HG02588 (cell line): ENCODE data around the gene MAML1.
"Not testable (repeated sequence)": the region's sequence is repeated elsewhere in the genome, so short reads cannot be mapped to it uniquely, and the experiment has no call there.

Experiments used
- ATAC-seq: cut with Tn5 transposase; IDR thresholded peaks from one replicate; pipeline ENCODE4 v1.9.1; 2021; ENCODE audit warnings: mild to moderate bottlenecking, moderate library complexity; ENCODE audit not compliant: unreplicated experiment

MAML1 gene

DNA sequence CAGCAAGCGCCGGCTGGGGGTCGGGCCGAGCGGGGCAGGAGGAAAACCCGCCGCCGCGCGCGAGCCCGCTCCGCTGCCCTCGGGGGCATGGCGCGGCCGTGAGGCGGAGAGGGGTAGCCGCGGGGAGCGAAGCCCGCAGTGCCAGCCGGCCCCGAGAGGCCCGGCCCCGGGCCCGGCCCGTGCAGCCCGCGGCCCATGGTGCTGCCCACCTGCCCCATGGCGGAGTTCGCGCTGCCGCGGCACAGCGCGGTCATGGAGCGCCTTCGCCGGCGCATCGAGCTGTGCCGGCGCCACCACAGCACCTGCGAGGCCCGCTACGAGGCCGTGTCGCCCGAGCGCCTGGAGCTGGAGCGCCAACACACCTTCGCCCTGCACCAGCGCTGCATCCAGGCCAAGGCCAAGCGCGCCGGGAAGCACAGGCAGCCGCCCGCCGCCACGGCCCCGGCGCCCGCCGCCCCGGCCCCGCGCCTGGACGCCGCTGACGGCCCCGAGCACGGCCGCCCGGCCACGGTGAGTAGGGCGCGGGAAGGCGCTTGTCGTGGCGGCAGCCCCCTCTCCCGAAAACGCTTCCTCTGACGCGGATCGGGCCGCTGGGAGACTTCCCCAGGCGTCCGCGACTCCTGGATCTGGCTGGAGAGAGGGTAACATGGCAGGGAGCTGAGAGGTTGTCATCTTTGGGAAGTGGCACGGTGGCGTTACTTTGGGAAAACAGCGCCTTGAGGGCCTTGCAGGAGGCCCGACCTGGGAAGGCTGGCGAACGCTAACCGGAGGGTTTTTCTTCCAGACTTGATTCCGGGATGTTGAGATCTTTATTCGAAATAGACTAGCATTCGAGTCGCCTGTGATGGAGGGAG, 523 bp downstream of the MAML1 start:
- ATAC-seq, result peak; percentile 32

DNA sequence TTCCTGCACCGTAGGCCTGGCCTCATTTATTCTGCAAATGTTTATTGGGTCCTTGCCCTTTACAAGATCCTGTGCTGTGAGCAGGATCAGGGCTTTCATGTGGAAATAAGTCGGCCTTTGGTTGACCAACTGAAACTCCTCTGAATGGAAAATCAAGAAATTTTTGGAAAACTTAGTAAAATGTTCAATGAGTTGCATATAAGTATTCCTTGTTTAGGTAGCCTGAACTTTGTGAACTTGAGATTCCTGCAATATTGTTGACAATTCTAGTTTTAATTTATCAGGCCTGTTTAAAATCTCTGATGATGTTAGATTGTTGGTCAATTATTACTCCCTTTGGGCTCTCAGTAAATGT, 1.1 kb downstream of the MAML1 start:
- ATAC-seq, result no peak

DNA sequence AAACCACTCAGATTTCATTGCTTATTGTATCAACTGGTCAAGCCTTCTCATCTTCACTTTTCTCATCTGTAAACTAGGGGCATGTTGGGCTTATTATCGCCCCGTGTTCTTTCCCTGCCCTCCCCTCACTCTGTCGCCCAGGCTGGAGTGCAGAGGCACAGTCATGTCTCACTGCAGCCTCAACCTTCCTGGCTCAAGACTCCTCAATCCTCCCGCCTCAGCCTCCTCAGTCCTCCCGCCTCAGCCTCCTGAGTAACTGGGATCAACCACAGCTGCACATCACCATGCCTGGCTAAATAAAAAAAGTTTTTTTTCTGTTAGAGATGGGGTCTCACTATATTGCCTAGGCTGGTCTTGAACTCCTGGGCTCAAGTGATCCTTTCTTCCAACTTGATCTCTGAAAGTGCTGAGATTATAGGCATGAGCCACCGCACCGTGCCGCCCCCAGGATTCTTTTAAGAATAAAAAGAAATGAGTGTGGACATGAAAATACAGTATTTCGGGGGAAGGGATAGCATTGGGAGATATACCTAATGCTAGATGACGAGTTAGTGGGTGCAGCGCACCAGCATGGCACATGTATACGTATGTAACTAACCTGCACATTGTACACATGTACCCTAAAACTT, 2.0 kb downstream of the MAML1 start:
- ATAC-seq, result no peak

GRCh38 chr5:179738742-179739141, 6.1 kb downstream of the MAML1 start:
- no peak for ATAC-seq

GRCh38 chr5:179744106-179744505, 11.5 kb downstream of the MAML1 start:
- ATAC-seq, result not testable (repeated sequence)

- ATAC-seq, result no peak
Observed at GRCh38 chr5:179746872-179747271, 14.2 kb downstream of the MAML1 start.

GRCh38 chr5:179747811-179748210, 15.2 kb downstream of the MAML1 start:
- ATAC-seq, result no peak

DNA sequence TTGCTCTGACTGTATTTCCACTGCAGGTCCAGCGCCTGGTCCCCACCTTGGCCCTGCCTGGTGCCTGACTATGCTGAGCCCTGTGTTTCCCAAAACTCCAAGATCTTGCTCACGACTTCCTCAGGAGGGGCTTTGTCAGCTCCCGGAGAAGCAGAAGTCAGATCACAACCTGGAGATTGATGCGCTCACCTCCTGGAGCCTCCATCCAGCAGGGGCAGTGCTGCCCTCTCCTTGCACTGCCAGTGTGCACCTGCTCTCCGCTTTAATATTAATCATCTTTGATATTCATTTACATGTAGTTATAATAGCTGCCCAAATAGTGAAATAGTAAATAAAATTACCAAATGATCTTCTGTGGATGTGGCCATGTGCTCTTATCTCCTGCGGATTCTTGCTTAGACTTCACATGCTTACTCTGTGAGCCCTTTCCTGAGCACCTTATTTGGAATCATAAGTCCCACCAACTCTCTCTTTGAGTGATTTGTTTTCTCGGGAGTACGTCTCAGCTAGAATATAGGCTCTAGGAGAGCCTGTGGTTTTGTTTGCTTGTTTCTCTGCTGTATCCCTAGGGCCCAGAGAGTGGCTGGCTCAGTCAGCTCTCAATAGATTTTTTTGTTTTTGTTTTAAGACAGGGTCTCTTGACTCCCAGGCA, 17.4 kb downstream of the MAML1 start:
- ATAC-seq, result no peak

- ATAC-seq, result no peak
Observed at GRCh38 chr5:179753971-179754370, 21.3 kb downstream of the MAML1 start.

GRCh38 chr5:179755022-179755421, 22.4 kb downstream of the MAML1 start:
- ATAC-seq, result no peak

- no peak for ATAC-seq
Observed at GRCh38 chr5:179758955-179759354, 26.3 kb downstream of the MAML1 start.

- ATAC-seq, result no peak
Observed at GRCh38 chr5:179759581-179760551, 27.2 kb downstream of the MAML1 start.

- no peak for ATAC-seq
Observed at GRCh38 chr5:179762079-179762780, 29.6 kb downstream of the MAML1 start.

DNA sequence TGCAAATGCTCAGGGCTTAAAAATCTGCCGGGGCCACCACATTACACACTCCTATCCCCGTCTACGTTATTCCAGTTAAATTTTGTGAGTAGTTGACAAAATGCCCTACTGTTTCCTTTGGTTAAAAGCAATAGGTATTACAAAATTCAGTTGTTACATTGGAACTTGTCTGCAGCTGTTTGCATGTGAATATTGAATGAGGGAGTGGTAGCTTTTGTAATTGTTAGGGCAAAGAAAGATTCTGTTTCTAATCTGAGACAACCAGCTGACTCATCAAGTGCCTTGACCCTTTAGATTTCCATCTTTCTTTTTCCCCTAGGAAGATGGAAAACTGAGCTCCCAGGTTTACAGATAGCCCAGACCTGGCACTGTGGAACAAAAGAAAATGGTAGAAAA, 30.2 kb downstream of the MAML1 start:
- ATAC-seq, result no peak

DNA sequence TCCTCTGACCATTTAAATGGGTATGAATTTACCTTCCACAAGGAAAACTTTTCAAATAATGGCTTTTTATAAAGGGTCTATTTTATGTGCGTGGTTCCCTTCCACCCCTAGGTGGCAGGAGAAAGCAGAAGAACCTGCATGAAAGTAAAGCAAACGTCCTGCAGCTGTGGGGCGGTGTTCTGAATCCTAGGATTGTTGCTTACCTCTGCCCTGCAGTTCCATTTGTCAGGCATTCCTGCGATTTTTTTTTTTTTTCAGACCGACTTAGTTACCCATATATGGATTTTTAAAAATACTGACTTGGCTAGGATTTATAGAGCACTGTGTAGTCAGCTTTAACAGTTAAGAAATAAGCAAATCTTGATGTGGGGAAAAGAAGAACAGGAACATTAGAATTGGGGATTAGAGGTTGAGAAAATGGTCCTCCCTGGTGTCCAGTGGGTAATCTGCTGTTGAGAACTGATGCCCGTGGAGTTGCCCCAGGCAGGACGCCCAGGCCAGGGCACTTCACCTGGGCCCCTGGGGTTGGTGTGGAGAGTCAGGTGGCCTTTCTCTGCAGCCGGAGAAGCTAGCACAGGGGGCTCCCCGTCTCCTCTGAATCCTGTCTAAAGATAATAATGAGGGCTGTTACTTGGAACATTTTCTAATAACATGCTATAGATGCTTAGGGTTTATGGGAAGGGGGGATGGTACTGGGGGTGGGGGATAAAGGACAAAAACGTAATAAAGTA, 30.8 kb downstream of the MAML1 start:
- ATAC-seq, result no peak

- no peak for ATAC-seq
Observed at GRCh38 chr5:179764056-179764455, 31.4 kb downstream of the MAML1 start.

- no peak for ATAC-seq
Observed at GRCh38 chr5:179765400-179765799, 32.8 kb downstream of the MAML1 start.

GRCh38 chr5:179766021-179766725, 33.6 kb downstream of the MAML1 start:
- no peak for ATAC-seq
